ENCODE measurements around the gene MPP2. TPM values are rescaled to one million over a fixed set of nuclear protein-coding genes. Genes with fewer than 3 reads are reported as not detected.
"Not testable (repeated sequence)": the region's sequence is repeated elsewhere in the genome, so short reads cannot be mapped to it uniquely, and the experiment has no call there.

Gene MPP2
- polyA plus RNA-seq, 1 of the 3 experiments (the other 2 are of a cell fraction): 8.3 TPM

- H3K9me2 ChIP-seq: no peaks in the 10 kb centered on the region
- no peak overlapping the region for H3K4me2 ChIP-seq
- no peak overlapping the region for H3K4me3 ChIP-seq (ENCODE audit: low read depth in 2 of 2, low read length in 1 of 2)
- H3K79me2 ChIP-seq (ENCODE audit: insufficient read depth): no peaks in the 10 kb centered on the region
- TF ChIP-seq CHD2 (IDR thresholded peaks at IDR 0.05; ENCODE audit: low read length, partially characterized antibody) (no peak), FOXJ3 (CRISPR knock-in tag; IDR thresholded peaks at IDR 0.05) (no peak), MXI1 (IDR thresholded peaks at IDR 0.05; ENCODE audit: low read depth, low read length) (no peak), JUND (IDR thresholded peaks at IDR 0.05) (no peak), TEAD4 (IDR thresholded peaks at IDR 0.05; ENCODE audit: borderline replicate concordance, insufficient read depth) (no peak), GATA2 (CRISPR knock-in tag; IDR thresholded peaks at IDR 0.05) (no peak), TCF12 (IDR thresholded peaks at IDR 0.05) (no peak), USF1 (IDR thresholded peaks at IDR 0.05; ENCODE audit: borderline replicate concordance, low read depth) (no peak), USF2 (IDR thresholded peaks at IDR 0.05; ENCODE audit: borderline replicate concordance, low read depth, low read length) (no peak)
- POLR2A ChIA-PET: no interaction called here
- no peaks in the 10 kb centered on the region for H3K9me3 ChIP-seq
- 72% methylated on average over 13 of the region's 14 CpGs for WGBS (ENCODE audit: low lambda C conversion rate)
- no peaks in the 10 kb centered on the region for H3F3A ChIP-seq (replicated peaks; ENCODE audit: insufficient read depth)
- H2AFZ ChIP-seq (ENCODE audit: low read depth): no peak overlapping the region
- no peak overlapping the region for H3K27ac ChIP-seq (ENCODE audit: low read depth in 2 of 2, low read length in 1 of 2)
- H4K20me1 ChIP-seq (ENCODE audit: insufficient read depth): no peaks in the 10 kb centered on the region
- H3K9ac ChIP-seq: no peak overlapping the region
- H3K27me3 ChIP-seq (ENCODE audit: insufficient read depth): no peaks in the 10 kb centered on the region; the same call in 1 of the 2 replicates
- no peaks in the 10 kb centered on the region for H3K36me3 ChIP-seq (replicated peaks in 1 of 2; ENCODE audit: control insufficient read depth in 1 of 2, insufficient read depth in 2 of 2, low read length in 1 of 2)
- no peak for DNase-seq
- H3K4me1 ChIP-seq (ENCODE audit: control insufficient read depth in 1 of 2, insufficient read depth in 2 of 2, low read depth in 1 of 2, low read length in 1 of 2): no peaks in the 10 kb centered on the region; a peak in 1 of 4 replicates
- CTCF ChIA-PET: interaction anchor here (2.9 kb wide), 1 partner anchor 26 kb away, joined by 7 read pairs; the partner anchor contains the start of gene CD300LG
These were observed 35.2 kb downstream of the MPP2 start for GRCh38 chr17:43871946-43872690.

- H3K27ac ChIP-seq (ENCODE audit: low read depth in 2 of 2, low read length in 1 of 2); H3K9me3 ChIP-seq; H3K4me3 ChIP-seq (ENCODE audit: low read depth in 2 of 2, low read length in 1 of 2); DNase-seq; H3K4me2 ChIP-seq; H4K20me1 ChIP-seq (ENCODE audit: insufficient read depth); H3K36me3 ChIP-seq (replicated peaks in 1 of 2; ENCODE audit: control insufficient read depth in 1 of 2, insufficient read depth in 2 of 2, low read length in 1 of 2); H3K4me1 ChIP-seq (ENCODE audit: control insufficient read depth in 1 of 2, insufficient read depth in 2 of 2, low read depth in 1 of 2, low read length in 1 of 2); H3K9me2 ChIP-seq; POLR2A ChIA-PET; H3K79me2 ChIP-seq (ENCODE audit: insufficient read depth); H3F3A ChIP-seq (replicated peaks; ENCODE audit: insufficient read depth); H3K9ac ChIP-seq; H2AFZ ChIP-seq (ENCODE audit: low read depth); H3K27me3 ChIP-seq (ENCODE audit: insufficient read depth): not testable (repeated sequence)
- WGBS (ENCODE audit: low lambda C conversion rate): 45% methylated on average over 6 of the region's 6 CpGs
- CTCF ChIA-PET: interaction anchor here (1.3 to 12.5 kb wide), 3 partner anchors 9 to 22 kb away, joined by 4 to 106 read pairs (median 24); partner anchors contain the start of gene CD300LG
These were observed 38.3 kb downstream of the MPP2 start for GRCh38 chr17:43869031-43869430.

Measured in SK-N-SH (cell line).